Subcutaneous abdominal adipose tissue (tissue), 5 donors: ENCODE results near the gene PTPRJ.

ENCODE experiments used
- H3K27ac ChIP-seq: one replicate; pipeline ENCODE4 v1.7.0; 2013; ENCODE audit warnings: low read depth, mild to moderate bottlenecking, inconsistent platforms, low read length, moderate library complexity
- H3K27me3 ChIP-seq, 5 donors: one replicate each; pipeline ENCODE4 v1.7.0; 2013; ENCODE audit warnings: low read length in 5 of 5, inconsistent platforms in 1 of 5; ENCODE audit not compliant: control insufficient read depth in 5 of 5, insufficient read depth in 4 of 5
- H3K36me3 ChIP-seq, 5 donors: one replicate each; pipeline ENCODE4 v1.7.0; 2013; ENCODE audit warnings: low read length in 5 of 5; ENCODE audit not compliant: control insufficient read depth in 5 of 5, insufficient read depth in 5 of 5
- H3K4me1 ChIP-seq, 5 donors: one replicate each; pipeline ENCODE4 v1.7.0; 2013; ENCODE audit warnings: low read length in 5 of 5, mild to moderate bottlenecking in 3 of 5, moderate library complexity in 1 of 5; ENCODE audit not compliant: control insufficient read depth in 5 of 5, insufficient read depth in 5 of 5
- H3K4me3 ChIP-seq, 5 donors: one replicate each; pipeline ENCODE4 v1.7.0; 2013; ENCODE audit warnings: low read length in 5 of 5, low read depth in 1 of 5
- H3K9ac ChIP-seq, 5 donors: one replicate each; pipeline ENCODE4 v1.7.0; 2013; ENCODE audit warnings: low read length in 5 of 5, mild to moderate bottlenecking in 4 of 5, moderate library complexity in 3 of 5
- H3K9me3 ChIP-seq, 5 donors: one replicate each; pipeline ENCODE4 v1.7.0; 2013; ENCODE audit warnings: low read length in 5 of 5; ENCODE audit not compliant: control insufficient read depth in 5 of 5
- donor health status: healthy.
- donor health status: healthy.
- donor health status: healthy.
- donor health status: healthy.
- donor health status: healthy.

Gene PTPRJ

DNA sequence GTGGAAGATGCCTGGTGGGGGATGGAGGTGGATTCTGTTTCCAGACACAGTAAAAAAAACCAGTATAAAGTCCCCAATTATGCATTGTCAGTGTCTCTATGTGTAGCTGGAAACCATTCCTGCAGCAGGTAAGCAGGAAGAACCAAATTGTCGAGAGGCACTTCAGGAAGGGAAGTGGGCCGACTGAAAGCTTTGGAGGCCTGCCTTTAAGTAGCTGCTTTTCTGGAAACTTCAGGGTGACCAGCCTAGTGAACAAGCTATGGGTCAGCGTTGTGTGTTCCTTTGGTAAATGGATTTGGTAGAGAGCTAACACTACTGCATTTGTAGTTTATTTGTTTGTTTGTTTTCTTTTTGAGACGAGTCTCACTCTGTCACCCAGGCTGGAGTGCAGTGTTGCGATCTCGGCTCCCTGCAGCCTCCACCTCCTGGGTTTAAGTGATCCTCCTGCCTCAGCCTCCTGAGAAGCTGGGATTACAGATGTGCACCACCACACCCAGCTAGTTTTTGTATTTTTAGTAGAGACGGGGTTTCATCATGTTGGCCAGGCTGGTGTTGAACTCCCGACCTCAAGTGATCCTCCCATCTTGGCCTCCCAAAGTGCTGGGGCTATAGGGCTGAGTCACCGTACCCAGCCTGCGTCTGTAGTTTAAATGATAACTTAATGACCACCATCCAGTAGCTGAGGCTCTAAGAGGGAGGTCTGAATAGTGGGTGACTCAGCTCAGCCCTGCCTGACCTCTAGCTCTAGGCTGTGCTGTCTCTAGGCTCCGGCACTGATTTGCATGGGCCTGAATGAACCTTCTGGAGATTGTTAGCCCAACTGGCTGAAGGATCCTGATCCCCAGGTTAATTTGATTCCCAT lies 12.8 kb downstream of the PTPRJ start:
- H3K9ac ChIP-seq = no peak overlapping the region
- H3K4me1 ChIP-seq = peaks cover 2 to 31% (median 16%) of the 10 kb centered on the region in 5 donors
- H3K36me3 ChIP-seq = no peaks in the 10 kb centered on the region
- H3K27me3 ChIP-seq = no peaks in the 10 kb centered on the region
- no peak overlapping the region for H3K4me3 ChIP-seq
- no peaks in the 10 kb centered on the region for H3K9me3 ChIP-seq
- H3K27ac ChIP-seq = no peak overlapping the region

DNA sequence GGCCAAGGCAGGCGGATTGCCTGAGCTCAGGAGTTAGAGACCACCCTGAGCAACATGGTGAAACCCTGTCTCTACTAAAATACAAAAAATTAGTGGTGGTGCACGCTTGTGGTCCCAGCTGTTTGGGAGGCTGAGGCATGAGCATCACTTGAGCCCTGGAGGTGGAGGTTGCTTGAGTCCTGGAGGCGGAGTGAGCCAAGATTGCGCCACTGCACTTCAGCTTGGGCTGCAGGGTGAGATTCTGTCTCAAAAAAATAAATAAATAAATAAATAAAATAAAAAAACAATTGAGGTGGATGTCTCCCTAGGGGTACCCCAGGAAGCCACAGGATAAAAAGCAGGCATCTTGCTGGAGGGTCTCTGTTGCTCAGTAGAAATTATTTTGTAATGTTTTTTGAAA lies 14.1 kb downstream of the PTPRJ start:
- no peaks in the 10 kb centered on the region for H3K36me3 ChIP-seq
- H3K27ac ChIP-seq = no peak overlapping the region
- H3K27me3 ChIP-seq = no peaks in the 10 kb centered on the region
- peaks cover 2 to 28% (median 16%) of the 10 kb centered on the region in 5 donors for H3K4me1 ChIP-seq
- H3K9ac ChIP-seq = no peak overlapping the region
- H3K9me3 ChIP-seq = no peaks in the 10 kb centered on the region
- no peak overlapping the region for H3K4me3 ChIP-seq

DNA sequence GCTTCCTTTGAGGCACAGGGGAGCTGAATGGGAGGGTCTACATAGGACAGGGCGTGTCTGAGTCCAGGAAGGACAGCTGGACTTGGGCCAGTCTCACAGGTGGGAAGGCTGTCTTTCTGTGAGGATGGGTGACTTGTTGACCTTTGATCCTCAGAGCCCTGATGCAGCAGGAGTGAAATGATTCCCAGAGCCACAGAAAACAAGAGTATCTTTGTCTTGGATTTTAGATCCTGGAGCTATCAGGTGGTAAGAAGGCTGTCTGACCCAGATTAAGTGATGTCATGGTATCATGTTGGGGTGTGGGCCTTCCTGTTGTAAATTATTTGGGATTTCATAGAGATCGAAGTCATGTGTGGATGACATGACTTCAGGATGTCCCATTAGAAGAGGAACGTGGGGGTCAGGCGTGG lies 15.0 kb downstream of the PTPRJ start:
- no peak overlapping the region for H3K9ac ChIP-seq
- H3K27me3 ChIP-seq = no peaks in the 10 kb centered on the region
- peaks cover 2 to 20% (median 10%) of the 10 kb centered on the region in 5 donors for H3K4me1 ChIP-seq
- H3K4me3 ChIP-seq = no peak overlapping the region
- H3K36me3 ChIP-seq = no peaks in the 10 kb centered on the region
- H3K9me3 ChIP-seq = no peaks in the 10 kb centered on the region
- no peak overlapping the region for H3K27ac ChIP-seq

DNA sequence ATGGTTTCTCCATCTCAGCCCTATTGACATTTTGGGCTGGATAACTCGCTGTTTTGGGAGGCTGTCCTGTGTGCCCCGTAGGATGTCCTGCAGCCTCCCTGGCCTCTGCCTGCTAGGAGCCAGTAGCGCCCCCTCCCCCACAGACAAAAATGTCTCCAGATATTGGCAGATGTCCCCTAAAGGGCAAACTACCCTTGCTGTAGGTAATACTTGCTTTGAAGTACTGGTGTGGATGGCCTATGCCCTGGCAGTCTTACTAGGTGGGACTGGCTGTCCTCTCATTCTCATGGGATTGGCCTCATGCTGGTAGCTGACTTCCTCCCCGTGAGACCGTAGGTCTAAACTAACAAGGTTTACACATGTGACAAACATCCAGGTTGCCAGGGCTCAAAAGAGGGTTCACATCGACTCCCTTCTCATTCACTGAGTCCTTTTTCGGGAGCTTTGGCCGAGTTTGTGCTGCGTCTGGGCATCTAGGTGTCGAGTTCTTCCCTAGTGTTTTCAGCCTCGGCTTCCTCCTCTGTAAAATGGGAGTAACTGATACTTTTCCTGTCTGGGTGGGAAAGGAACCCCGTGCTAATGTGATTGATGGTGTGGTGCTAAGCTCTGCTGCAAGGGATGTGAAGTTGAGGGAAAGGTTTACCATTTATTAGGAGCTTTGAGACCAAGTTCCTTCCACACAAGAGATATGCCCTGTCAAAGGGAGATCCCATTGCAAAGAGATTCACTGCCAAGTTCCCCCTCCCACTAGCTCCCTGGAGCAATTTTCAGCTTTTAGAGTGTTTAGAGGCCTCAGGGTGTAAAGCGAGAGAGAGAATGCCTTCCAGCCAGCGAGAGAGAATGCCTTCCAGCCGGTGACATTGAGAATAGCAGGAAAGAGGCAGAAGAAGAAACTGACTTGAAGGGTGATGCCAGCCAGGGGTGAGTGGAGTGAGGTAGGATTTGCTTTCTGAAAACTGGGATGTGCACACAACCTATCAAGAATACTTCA lies 17.0 kb downstream of the PTPRJ start:
- H3K4me3 ChIP-seq = no peak overlapping the region
- H3K9me3 ChIP-seq = no peaks in the 10 kb centered on the region
- no peaks in the 10 kb centered on the region for H3K27me3 ChIP-seq
- H3K36me3 ChIP-seq = no peaks in the 10 kb centered on the region
- peaks cover 0 to 17% (median 8%) of the 10 kb centered on the region in 5 donors for H3K4me1 ChIP-seq
- no peak overlapping the region for H3K9ac ChIP-seq
- H3K27ac ChIP-seq = no peak overlapping the region

DNA sequence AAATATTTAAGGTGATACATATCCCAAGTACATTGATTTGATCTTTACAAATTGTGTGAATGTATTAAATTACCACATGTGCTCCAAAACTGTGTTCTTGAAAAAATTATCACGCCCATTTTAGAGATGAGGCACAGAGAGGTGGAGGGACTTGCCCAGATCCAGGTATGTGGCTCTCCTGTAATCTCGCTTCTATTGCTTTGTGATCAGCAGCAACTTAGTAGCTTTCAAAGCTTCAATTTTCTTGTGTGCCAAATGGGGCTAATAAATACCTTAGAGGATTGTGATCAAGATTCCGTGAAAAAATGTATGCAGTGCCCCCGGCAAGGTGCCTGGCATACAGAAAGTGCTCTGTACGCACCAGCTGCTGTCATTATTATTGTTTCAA lies 18.0 kb downstream of the PTPRJ start:
- Histone ChIP-seq H3K4me1 (peaks cover 0 to 17% (median 8%) of the 10 kb centered on the region in 5 donors), H3K27me3 (no peaks in the 10 kb centered on the region), H3K9me3 (no peaks in the 10 kb centered on the region), H3K9ac (no peak overlapping the region), H3K27ac (no peak overlapping the region), H3K36me3 (no peaks in the 10 kb centered on the region), H3K4me3 (no peak overlapping the region)

DNA sequence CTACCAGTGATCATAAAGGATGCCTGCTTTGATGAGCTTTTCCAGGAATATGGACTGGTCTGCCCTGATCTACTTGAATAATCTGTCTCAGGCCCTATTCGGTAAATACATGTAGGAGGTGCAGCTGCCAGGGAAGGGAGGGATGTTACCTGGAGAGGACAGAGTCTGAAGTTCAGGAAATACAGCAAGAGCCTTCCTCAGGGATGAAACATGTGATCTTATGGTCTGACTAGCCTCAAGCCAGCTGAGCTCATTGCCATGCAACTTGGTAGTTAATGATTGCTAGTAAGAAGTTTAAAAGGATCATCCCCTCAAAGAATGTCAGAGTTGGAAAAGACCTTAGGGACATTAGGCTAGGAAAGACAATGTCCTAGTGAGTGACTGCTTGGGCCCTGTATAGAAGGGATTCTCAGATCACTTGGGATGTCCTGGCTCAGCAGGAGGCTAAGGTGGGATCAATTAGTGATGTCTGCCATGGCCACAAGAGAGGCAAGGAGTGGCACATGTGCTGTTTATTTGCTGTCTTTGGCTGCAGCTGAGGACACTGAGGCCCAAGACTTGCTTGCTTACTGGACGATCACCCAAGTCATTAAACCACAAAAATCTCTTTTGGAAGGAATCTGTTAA lies 18.5 kb downstream of the PTPRJ start:
- no peaks in the 10 kb centered on the region for H3K9me3 ChIP-seq

DNA sequence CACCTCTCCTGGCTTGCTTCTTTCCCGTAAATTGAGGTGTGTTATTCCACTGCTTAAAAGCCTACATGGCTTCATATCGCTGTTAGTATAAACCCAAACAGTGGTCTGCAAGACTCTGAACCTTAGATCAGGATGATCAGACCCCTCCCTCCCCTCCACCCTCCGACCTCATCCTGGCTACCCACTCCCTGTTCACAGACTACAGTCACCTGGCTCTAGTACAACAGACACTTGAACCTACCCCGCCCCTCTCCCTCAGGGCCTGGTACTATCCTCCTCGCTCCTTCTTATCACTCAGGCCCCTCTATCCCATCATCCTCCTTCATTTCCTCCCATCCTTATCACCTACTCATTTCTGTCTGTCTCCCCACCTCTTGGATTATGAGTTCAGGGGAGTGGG lies 20.1 kb downstream of the PTPRJ start:
- no peak overlapping the region for H3K27ac ChIP-seq
- no peak overlapping the region for H3K9ac ChIP-seq
- no peaks in the 10 kb centered on the region for H3K36me3 ChIP-seq
- peaks cover 0 to 30% (median 12%) of the 10 kb centered on the region in 5 donors for H3K4me1 ChIP-seq
- no peaks in the 10 kb centered on the region for H3K27me3 ChIP-seq
- no peaks in the 10 kb centered on the region for H3K9me3 ChIP-seq
- H3K4me3 ChIP-seq = no peak overlapping the region

More for the DNA sequence above, 18.5 kb downstream of the PTPRJ start:
- no peaks in the 10 kb centered on the region for H3K36me3 ChIP-seq
- H3K4me3 ChIP-seq = no peak overlapping the region
- no peak overlapping the region for H3K9ac ChIP-seq
- no peaks in the 10 kb centered on the region for H3K27me3 ChIP-seq
- H3K4me1 ChIP-seq = peaks cover 0 to 17% (median 8%) of the 10 kb centered on the region in 5 donors
- no peak overlapping the region for H3K27ac ChIP-seq

DNA sequence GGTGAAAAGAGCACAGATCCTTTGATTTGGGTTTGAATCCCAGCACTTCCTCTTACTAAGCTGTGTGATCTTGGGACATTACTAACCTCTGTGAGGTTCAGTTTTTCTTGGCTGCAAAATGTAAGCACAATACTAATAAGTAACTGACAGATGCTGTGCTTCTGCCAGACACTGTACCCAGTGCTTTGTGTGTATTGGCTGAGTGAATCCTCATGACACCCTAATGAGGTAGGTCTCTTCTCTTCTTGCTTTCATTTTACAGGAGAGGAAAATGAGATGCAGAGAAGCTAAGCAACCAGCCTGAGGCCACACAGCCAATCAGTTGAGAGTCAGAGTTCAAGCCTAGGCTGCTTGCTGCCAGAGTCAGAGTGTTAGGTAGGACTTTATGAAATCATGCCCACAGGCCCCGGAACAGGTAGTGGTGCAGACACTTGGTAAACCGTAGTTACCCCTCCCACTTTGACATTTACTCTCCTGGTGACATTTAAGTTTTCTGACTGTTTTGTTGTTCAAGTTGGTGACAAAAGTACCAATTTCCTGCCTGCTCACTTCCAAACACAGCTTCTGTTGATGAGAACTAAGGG lies 21.2 kb downstream of the PTPRJ start:
- Histone ChIP-seq H3K27me3 (no peaks in the 10 kb centered on the region), H3K4me1 (peaks cover 0 to 37% (median 20%) of the 10 kb centered on the region in 5 donors), H3K36me3 (no peaks in the 10 kb centered on the region), H3K9me3 (no peaks in the 10 kb centered on the region), H3K27ac (no peak overlapping the region), H3K4me3 (no peak overlapping the region), H3K9ac (no peak overlapping the region)

DNA sequence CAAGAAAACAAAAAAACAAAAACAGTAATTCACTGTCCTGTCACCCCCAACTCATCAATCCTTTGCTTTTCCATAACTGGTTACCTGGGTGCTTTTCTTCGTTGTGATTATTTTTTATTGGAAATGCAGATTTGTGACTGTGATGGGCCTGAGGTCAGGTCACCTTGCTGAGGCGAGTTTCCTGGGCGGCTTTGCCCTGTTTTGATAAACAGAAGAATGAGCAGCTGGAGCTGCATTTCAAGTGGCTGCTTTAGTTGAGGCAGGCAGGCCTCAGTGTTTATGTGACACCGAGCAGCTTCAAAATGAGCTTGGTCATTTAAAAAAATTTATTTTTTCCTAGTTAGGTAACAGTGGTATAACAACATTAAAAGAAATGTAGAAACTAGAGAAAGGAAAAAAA lies 22.2 kb downstream of the PTPRJ start:
- no peak overlapping the region for H3K9ac ChIP-seq
- no peak overlapping the region for H3K4me3 ChIP-seq
- H3K27me3 ChIP-seq = no peaks in the 10 kb centered on the region
- no peaks in the 10 kb centered on the region for H3K9me3 ChIP-seq
- H3K36me3 ChIP-seq = no peaks in the 10 kb centered on the region
- H3K4me1 ChIP-seq = peaks cover 0 to 37% (median 23%) of the 10 kb centered on the region in 5 donors
- H3K27ac ChIP-seq = no peak overlapping the region
